CD4-positive, alpha-beta memory T cell (primary cell): ENCODE data around the gene ZBTB7A. TPM values are rescaled to one million over a fixed set of nuclear protein-coding genes. Genes with fewer than 3 reads are reported as not detected.
A peak's percentile ranks its signal among the peaks of the same experiment; 100 is the strongest.

Source experiments
- CTCF ChIA-PET: fragments of 350-600 bp; sonication (Branson Sonifier 250); formaldehyde crosslinking; loops from one replicate; lab custom pipeline; 2021; ENCODE audit warnings: inconsistent platforms; ENCODE audit not compliant: partially characterized antibody; lab: Charles Lee
- POLR2A ChIA-PET: fragments of 350-600 bp; sonication (Branson Sonifier 250); formaldehyde crosslinking; loops from one replicate; lab custom pipeline; 2021; ENCODE audit not compliant: partially characterized antibody; lab: Charles Lee
- DNase-seq, 5 donors: peaks; one replicate each; pipeline versions ENCODE4 v3.0.0 to v3.0.0-alpha.2; 2020 to 2022; ENCODE audit warnings: mixed read lengths in 1 of 5
- H3K27ac ChIP-seq: one replicate; pipeline ENCODE4 v1.7.0; 2013; ENCODE audit warnings: low read depth, low read length
- H3K27me3 ChIP-seq: 2 replicates; pipeline ENCODE4 v1.7.0; 2013; ENCODE audit warnings: mild to moderate bottlenecking, low read length, moderate library complexity; ENCODE audit not compliant: insufficient read depth
- H3K36me3 ChIP-seq: 2 replicates; pipeline ENCODE4 v1.7.0; 2013; ENCODE audit warnings: mild to moderate bottlenecking, low read length, moderate library complexity; ENCODE audit not compliant: insufficient read depth
- H3K4me1 ChIP-seq: 2 replicates; pipeline ENCODE4 v1.7.0; 2013; ENCODE audit warnings: mild to moderate bottlenecking, low read length, moderate library complexity; ENCODE audit not compliant: insufficient read depth
- H3K4me3 ChIP-seq, 2 donors: one replicate each; pipeline ENCODE4 v1.7.0; 2013; ENCODE audit warnings: low read length in 2 of 2, mild to moderate bottlenecking in 1 of 2
- H3K9me3 ChIP-seq, 2 donors: one replicate each; pipeline ENCODE4 v1.7.0; 2013; ENCODE audit warnings: low read length in 2 of 2, control low read depth in 1 of 2; ENCODE audit not compliant: control insufficient read depth in 1 of 2
- H3K27ac Mint-ChIP-seq, 7 donors: one replicate each; pipeline ENCODE4 v1.8.0; 2020 to 2021; ENCODE audit warnings: mixed read lengths in 7 of 7, mild to moderate bottlenecking in 6 of 7, inconsistent platforms in 3 of 7, moderate library complexity in 3 of 7
- H3K27me3 Mint-ChIP-seq, 2 donors: one replicate each; pipeline ENCODE4 v1.8.0; 2020 to 2021; ENCODE audit warnings: mixed read lengths in 2 of 2
- H3K36me3 Mint-ChIP-seq, 2 donors: one replicate each; pipeline ENCODE4 v1.8.0; 2020 to 2021; ENCODE audit warnings: mixed read lengths in 2 of 2, inconsistent platforms in 1 of 2, mild to moderate bottlenecking in 1 of 2
- H3K4me1 Mint-ChIP-seq, 4 donors: one replicate each; pipeline ENCODE4 v1.8.0; 2020 to 2021; ENCODE audit warnings: mixed read lengths in 4 of 4, mild to moderate bottlenecking in 1 of 4
- H3K4me3 Mint-ChIP-seq, 8 donors: one replicate each; pipeline ENCODE4 v1.8.0; 2020 to 2021; ENCODE audit warnings: mixed read lengths in 8 of 8, mild to moderate bottlenecking in 7 of 8, moderate library complexity in 6 of 8, inconsistent platforms in 3 of 8
- H3K9me3 Mint-ChIP-seq, 8 donors: one replicate each; pipeline ENCODE4 v1.8.0; 2020 to 2021; ENCODE audit warnings: mixed read lengths in 8 of 8, mild to moderate bottlenecking in 5 of 8, inconsistent platforms in 3 of 8, moderate library complexity in 1 of 8
- intact Hi-C: fragments of 100-400 bp; cut with micrococcal nuclease; formaldehyde crosslinking; loops from one replicate; pipeline ENCODE4 v1.15.1; 2023
- polyA plus RNA-seq, 2 donors: library from polyadenylated mRNA; unstranded; fragments of 300-500 nt; fragmentation: Illumina TruSeq; gene quantifications; one replicate each; pipeline ENCODE4 v1.2.3, GENCODE V29; 2021
- total RNA-seq, 2 experiments: library from RNA; stranded (reverse); gene quantifications; one replicate each; pipeline ENCODE4 v1.2.3, GENCODE V29; 2021

The ZBTB7A gene
- total and polyA plus RNA-seq, 4 experiments from 2014 or later = 9.6 to 57.7 (median 52.6) TPM

- Mint-ChIP-seq H3K9me3 (no peaks in the 10 kb centered on the region), H3K4me1 (peaks cover 0 to 2% (median under 1%) of the 10 kb centered on the region in 4 donors), H3K27ac (no peak overlapping the region), H3K36me3 (peaks cover 3 to 19% of the 10 kb centered on the region in 2 donors), H3K4me3 (no peak overlapping the region), H3K27me3 (no peaks in the 10 kb centered on the region)
- CTCF ChIA-PET = interaction anchor here (1.3 kb wide), 1 partner anchor 10 kb away, joined by 3 read pairs; no protein-coding TSS in a partner anchor
- Histone ChIP-seq H3K36me3 (peaks cover 10% of the 10 kb centered on the region), H3K9me3 (no peaks in the 10 kb centered on the region), H3K4me3 (no peak overlapping the region), H3K27ac (no peak overlapping the region), H3K27me3 (no peaks in the 10 kb centered on the region), H3K4me1 (peaks cover under 1% of the 10 kb centered on the region)
- peak in 1 of 5 donors; percentile 28 for DNase-seq
- intact Hi-C loops = no loop called here
- POLR2A ChIA-PET = interaction anchor here (2.9 kb wide), 1 partner anchor 10 kb away, joined by 12 read pairs; no protein-coding TSS in a partner anchor
These were observed 28.2 kb upstream of the ZBTB7A start for GRCh38 chr19:4094761-4095487.

DNA sequence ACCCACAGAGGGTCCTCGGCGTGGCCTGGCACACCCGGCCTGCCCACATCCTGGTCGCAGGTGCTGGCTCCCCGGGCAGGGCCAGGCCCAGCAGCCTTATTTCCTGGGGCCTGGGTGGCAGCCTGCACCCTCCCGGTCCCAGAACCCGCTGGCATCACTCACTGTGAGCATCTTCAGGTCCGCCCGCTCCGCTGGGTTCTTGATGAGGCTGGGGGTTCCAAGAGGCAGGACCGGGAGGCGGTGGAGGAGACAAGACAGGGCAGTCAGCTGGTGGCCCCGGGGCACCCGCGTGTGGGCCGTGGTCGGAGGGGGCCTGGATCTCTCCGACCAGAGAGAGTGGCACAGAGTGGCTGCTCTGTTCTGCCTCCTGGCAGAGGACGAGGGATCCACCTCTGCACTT lies 27.6 kb upstream of the ZBTB7A start:
- Histone ChIP-seq H3K9me3 (no peaks in the 10 kb centered on the region), H3K4me3 (no peak overlapping the region), H3K4me1 (peaks cover 7% of the 10 kb centered on the region), H3K36me3 (peaks cover 10% of the 10 kb centered on the region), H3K27me3 (no peaks in the 10 kb centered on the region), H3K27ac (no peak overlapping the region)
- ChIA-PET POLR2A (interaction anchor here (2.9 kb wide), 1 partner anchor 10 kb away, joined by 12 read pairs; no protein-coding TSS in a partner anchor), CTCF (interaction anchor here (1.3 kb wide), 1 partner anchor 10 kb away, joined by 3 read pairs; no protein-coding TSS in a partner anchor)
- H3K4me3 Mint-ChIP-seq = no peak overlapping the region
- H3K4me1 Mint-ChIP-seq = peaks cover 3 to 8% (median 6%) of the 10 kb centered on the region in 4 donors
- no peaks in the 10 kb centered on the region for H3K9me3 Mint-ChIP-seq
- DNase-seq = peak in 1 of 5 donors; percentile 18
- intact Hi-C loops = no loop called here
- no peak overlapping the region for H3K27ac Mint-ChIP-seq
- H3K27me3 Mint-ChIP-seq = no peaks in the 10 kb centered on the region
- H3K36me3 Mint-ChIP-seq = peaks cover 3 to 16% of the 10 kb centered on the region in 2 donors

- no peaks in the 10 kb centered on the region for H3K9me3 ChIP-seq
- DNase-seq = peak in 1 of 5 donors; percentile 6
- Mint-ChIP-seq H3K9me3 (no peaks in the 10 kb centered on the region), H3K27me3 (no peaks in the 10 kb centered on the region), H3K4me3 (no peak overlapping the region), H3K4me1 (peaks cover 8 to 14% (median 11%) of the 10 kb centered on the region in 4 donors), H3K27ac (peak overlapping the region in 2 of 7 donors; percentile 18 to 81), H3K36me3 (peaks cover 3 to 14% of the 10 kb centered on the region in 2 donors)
- peaks cover 12% of the 10 kb centered on the region for H3K4me1 ChIP-seq
- no peak overlapping the region for H3K27ac ChIP-seq
- CTCF ChIA-PET = interaction anchor here (1.3 kb wide), 1 partner anchor 11 kb away, joined by 3 read pairs; no protein-coding TSS in a partner anchor
- H3K4me3 ChIP-seq = no peak overlapping the region
- POLR2A ChIA-PET = interaction anchor here (0.8 to 3.2 kb wide), 4 partner anchors 10 to 108 kb away, joined by 3 to 12 read pairs (median 9); partner anchors contain the start of gene EEF2
- no peaks in the 10 kb centered on the region for H3K27me3 ChIP-seq
- intact Hi-C loops = no loop called here
- peaks cover 4% of the 10 kb centered on the region for H3K36me3 ChIP-seq
These were observed 27.0 kb upstream of the ZBTB7A start for GRCh38 chr19:4093643-4094175.

DNA sequence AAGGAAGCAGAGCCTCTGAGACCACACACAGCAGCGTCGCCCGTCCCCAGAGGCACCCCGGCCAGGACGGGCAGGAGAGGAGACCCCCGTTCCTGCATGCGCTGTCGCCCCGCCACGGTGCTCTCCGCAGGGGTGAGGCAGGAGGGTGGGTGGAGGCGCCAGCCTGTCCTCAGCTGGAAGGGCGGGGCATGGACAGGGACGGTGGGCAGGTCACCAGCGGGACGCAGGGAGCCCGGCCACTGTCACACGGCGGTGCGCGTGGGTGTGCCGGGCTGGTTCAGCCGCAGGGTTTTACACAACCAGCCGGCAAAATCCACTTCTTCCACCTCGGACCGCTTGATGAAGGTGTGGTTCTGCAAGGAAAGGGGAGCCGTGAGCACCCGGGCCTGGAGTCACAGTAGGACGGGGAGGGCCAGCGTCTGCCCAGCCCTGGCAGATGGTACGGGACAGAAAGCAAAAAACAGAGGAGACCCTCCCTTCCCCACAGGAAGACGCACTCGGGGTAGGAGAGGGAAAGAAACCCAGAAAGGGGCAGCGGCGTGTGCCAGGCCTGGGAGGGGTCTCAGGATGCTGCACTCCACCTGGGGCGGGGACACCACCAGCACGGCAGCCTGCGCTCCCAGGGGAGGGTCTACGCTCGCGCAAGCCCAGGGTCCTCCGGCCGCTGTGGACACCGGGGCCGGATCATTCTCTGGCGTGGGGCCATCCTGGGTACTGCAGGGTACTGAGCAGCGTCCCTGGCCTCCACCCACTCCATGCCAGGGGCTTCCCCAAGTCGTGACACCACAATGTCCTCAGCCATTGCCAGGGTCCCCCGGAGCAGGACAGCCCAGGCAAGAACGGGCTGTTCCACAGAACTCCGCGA lies 23.9 kb upstream of the ZBTB7A start:
- intact Hi-C loops = no loop called here
- Mint-ChIP-seq H3K27me3 (no peaks in the 10 kb centered on the region), H3K4me1 (peaks cover 16 to 45% (median 34%) of the 10 kb centered on the region in 4 donors), H3K36me3 (peaks cover 0 to 6% of the 10 kb centered on the region in 2 donors), H3K4me3 (no peak overlapping the region), H3K9me3 (no peaks in the 10 kb centered on the region), H3K27ac (peak overlapping the region in 5 of 7 donors; percentile 32 to 93 (median 52))
- H3K4me3 ChIP-seq = no peak overlapping the region
- H3K36me3 ChIP-seq = no peaks in the 10 kb centered on the region
- H3K27me3 ChIP-seq = no peaks in the 10 kb centered on the region
- POLR2A ChIA-PET = interaction anchor here (0.8 to 4.6 kb wide), 8 partner anchors 13 to 105 kb away, joined by 3 to 57 read pairs (median 10); partner anchors contain the start of genes EEF2 and ZBTB7A
- DNase-seq = peak in 1 of 5 donors; percentile 31
- peaks cover 44% of the 10 kb centered on the region for H3K4me1 ChIP-seq
- no peaks in the 10 kb centered on the region for H3K9me3 ChIP-seq
- CTCF ChIA-PET = interaction anchor here (1.6 kb wide), 1 partner anchor 14 kb away, joined by 6 read pairs; no protein-coding TSS in a partner anchor
- H3K27ac ChIP-seq = no peak overlapping the region

- Histone ChIP-seq H3K4me1 (peaks cover 48% of the 10 kb centered on the region), H3K36me3 (no peaks in the 10 kb centered on the region), H3K27ac (peak overlapping the region; percentile 46), H3K27me3 (no peaks in the 10 kb centered on the region), H3K9me3 (no peaks in the 10 kb centered on the region), H3K4me3 (no peak overlapping the region)
- Mint-ChIP-seq H3K27ac (peak overlapping the region in 6 of 7 donors; percentile 50 to 94 (median 92)), H3K36me3 (peaks cover 0 to 6% of the 10 kb centered on the region in 2 donors), H3K9me3 (no peaks in the 10 kb centered on the region), H3K4me3 (peak overlapping the region in 3 of 8 donors; percentile 67 to 84 (median 77)), H3K27me3 (no peaks in the 10 kb centered on the region), H3K4me1 (peaks cover 16 to 48% (median 35%) of the 10 kb centered on the region in 4 donors)
- POLR2A ChIA-PET = interaction anchor here (0.8 to 4.6 kb wide), 10 partner anchors 8 to 105 kb away, joined by 3 to 57 read pairs (median 8); partner anchors contain the start of genes EEF2 and ZBTB7A
- CTCF ChIA-PET = interaction anchor here (0.6 to 1.6 kb wide), 4 partner anchors 13 to 50 kb away, joined by 3 to 8 read pairs (median 4); no protein-coding TSS in a partner anchor
- intact Hi-C loops = loop anchor here (1.0 kb wide), 2 partner anchors 14 to 24 kb away; partner anchors contain the start of gene ZBTB7A
- no peak for DNase-seq
These were observed 23.2 kb upstream of the ZBTB7A start for GRCh38 chr19:4089946-4090345.

DNA sequence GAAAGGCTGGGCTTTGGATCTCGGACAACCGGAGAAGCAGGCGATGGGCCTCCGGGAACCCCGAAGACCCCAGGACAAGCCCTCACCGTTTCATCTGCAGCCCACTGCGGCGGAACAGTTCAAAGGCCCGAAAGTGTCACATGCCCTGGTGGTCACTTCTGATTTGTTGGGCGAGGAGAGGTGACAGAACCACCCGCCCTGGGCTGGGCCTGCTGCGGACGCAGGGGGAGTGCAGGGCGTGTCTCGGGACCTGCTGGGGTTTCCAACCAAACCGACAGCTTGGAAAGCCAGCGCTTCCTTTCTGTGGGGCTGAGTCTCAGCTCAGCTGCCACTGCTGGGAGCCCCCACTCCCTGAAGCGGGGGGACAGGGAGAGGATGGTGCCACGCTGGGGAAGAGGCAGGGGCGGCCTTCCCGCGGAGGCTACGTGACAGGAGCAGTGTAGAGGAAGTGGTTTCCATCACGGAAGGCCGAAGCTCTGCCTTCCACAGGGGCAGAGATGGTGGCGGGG lies 22.8 kb upstream of the ZBTB7A start:
- peak overlapping the region; percentile 90 to 94 (median 92) for H3K27ac Mint-ChIP-seq
- H3K4me1 Mint-ChIP-seq = peaks cover 16 to 53% (median 38%) of the 10 kb centered on the region in 4 donors
- peaks cover 53% of the 10 kb centered on the region for H3K4me1 ChIP-seq
- peak overlapping the region; percentile 67 to 84 (median 72) for H3K4me3 Mint-ChIP-seq
- peak; percentile 42 to 71 (median 53) for DNase-seq
- no peaks in the 10 kb centered on the region for H3K36me3 ChIP-seq
- H3K27ac ChIP-seq = peak overlapping the region; percentile 46
- intact Hi-C loops = loop anchor here (1.0 kb wide), 2 partner anchors 15 to 23 kb away; partner anchors contain the start of gene ZBTB7A
- ChIA-PET CTCF (interaction anchor here (0.6 to 1.6 kb wide), 6 partner anchors 12 to 118 kb away, joined by 3 to 8 read pairs (median 3); no protein-coding TSS in a partner anchor), POLR2A (interaction anchor here (0.6 to 4.6 kb wide), 16 partner anchors 8 to 110 kb away, joined by 3 to 57 read pairs (median 5); partner anchors contain the start of genes EEF2 and ZBTB7A)
- H3K9me3 ChIP-seq = no peaks in the 10 kb centered on the region
- H3K36me3 Mint-ChIP-seq = peaks cover 0 to 6% of the 10 kb centered on the region in 2 donors
- no peaks in the 10 kb centered on the region for H3K9me3 Mint-ChIP-seq
- no peaks in the 10 kb centered on the region for H3K27me3 ChIP-seq
- no peaks in the 10 kb centered on the region for H3K27me3 Mint-ChIP-seq
- H3K4me3 ChIP-seq = no peak overlapping the region
